Middle frontal gyrus (tissue), 1 donor: ENCODE data around the gene KCNQ1OT1.

ENCODE experiments used
- DNase-seq: peaks from one replicate; pipeline ENCODE4 v3.0.0-alpha.2; 2015; ENCODE audit warnings: low spot score; ENCODE audit errors: extremely low spot score

KCNQ1OT1 gene

DNA sequence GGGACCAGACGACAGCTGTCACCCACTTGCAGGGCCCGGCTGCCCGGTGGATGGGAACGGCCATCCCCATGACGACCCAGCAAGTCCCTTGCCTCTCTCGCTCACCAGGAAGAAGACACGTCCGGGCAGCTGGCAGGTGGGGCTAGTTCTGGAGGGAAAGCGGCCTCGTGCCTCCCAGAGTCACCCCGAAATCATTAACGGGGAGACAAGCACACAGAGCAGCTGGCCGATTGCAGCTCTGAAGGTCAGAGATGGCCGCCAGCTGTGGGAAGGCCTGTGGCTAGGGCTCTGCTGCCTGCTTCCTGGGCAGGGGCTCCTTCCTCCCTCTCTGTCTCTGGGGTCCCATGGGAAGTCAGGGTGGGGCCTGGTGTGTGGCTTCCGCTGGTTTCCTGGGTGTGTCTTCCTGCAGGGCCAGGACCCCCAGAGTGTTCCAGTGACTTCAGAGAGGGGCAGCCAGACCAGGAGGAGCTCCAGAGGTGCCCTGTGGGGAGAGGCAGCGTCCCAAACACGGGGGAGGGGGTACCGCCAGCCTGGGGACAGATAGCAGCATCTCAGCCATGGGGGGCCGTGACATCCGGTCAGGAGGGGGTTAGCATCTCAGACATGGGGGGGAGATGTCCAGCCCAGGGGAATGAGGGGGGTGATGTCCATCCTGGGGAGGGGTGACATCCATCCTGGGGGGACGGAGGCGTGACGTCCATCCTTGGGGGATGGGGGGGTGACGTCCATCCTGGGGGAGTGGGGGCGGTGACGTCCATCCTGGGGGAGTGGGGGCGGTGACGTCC lies 140.1 kb downstream of the KCNQ1OT1 start:
- DNase-seq, result no peak

DNA sequence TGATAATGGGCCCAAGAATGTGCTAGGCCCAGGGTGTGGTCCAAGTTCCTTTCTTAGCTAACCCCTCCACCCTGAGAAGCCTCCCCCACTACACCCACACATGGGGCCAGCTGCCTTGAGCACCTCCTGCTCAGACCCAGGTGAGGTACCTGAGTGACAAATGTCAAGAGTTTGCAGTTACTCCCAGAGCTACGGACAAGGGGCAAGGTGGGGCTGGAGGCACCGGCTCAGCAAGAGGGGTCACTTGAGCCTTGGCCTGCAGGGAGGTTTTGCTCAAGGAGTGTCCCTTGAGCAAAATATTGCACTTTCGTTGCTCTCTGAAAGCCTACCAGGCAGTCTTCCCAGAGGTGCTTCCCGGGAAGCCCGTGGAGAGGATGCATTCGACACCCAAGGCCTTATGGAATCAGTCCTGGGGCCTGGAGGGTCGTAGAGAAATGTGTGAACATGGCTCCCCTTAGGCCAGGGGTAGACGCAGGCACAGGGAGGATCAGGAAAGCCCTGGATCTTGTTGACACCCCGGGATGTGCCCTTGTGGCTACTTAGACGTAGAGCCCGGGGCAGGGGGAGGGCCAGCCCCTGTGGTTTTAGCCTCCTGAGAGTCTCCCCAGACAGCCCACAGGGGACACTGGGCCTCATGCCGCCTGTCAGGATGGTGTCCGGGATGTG lies 140.8 kb downstream of the KCNQ1OT1 start:
- no peak for DNase-seq

DNA sequence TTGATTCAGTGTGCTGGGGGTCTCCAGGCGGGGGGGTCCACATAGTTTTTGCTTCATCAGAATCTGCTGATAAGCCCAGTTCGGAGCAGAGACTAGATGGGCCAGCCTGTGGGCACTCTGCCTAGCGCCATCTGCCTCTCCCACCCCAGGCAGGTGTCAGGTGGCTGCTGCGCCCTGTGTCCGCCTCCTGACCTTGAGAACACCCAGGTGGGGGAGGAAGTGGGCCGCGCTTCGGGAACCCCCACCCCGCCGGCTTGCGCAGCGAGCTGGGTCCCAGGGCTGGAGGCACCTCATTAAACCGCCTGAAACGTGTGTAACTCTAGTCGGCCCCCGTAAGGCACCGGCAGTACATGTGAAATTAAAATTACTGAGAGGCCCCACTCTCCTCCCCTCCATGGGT lies 141.4 kb downstream of the KCNQ1OT1 start:
- no peak for DNase-seq
